ENCODE results near the gene C5orf46. TPM values are rescaled to one million over a fixed set of nuclear protein-coding genes. Genes with fewer than 3 reads are reported as not detected.

C5orf46 gene
- total and polyA plus RNA-seq, 2 donors (not counting 1 experiment from before 2014, with no cell fraction given) = not detected

GRCh38 chr5:147854894-147855773 lies 51.2 kb downstream of the C5orf46 start:
- 93% methylated on average over 7 of the region's 11 CpGs for WGBS (ENCODE audit: insufficient coverage)
- no peaks in the 10 kb centered on the region for H3K9me3 Mint-ChIP-seq (ENCODE audit: insufficient read depth)
- no peaks in the 10 kb centered on the region for H3K4me1 ChIP-seq (ENCODE audit: control insufficient read depth in 2 of 2, insufficient read depth in 2 of 2, low read length in 2 of 2)
- H3K27ac ChIP-seq (ENCODE audit: low read length in 2 of 2) = no peak overlapping the region
- TF ChIP-seq CTCF (IDR thresholded peaks at IDR 0.05) (no peak), EZH2 (IDR thresholded peaks at IDR 0.05; ENCODE audit: borderline replicate concordance, insufficient read depth, low read depth, low read length, poor library complexity, severe bottlenecking) (no peak)
- H3K36me3 ChIP-seq (replicated peaks in 1 of 2; ENCODE audit: control extremely low read depth in 1 of 2, control insufficient read depth in 1 of 2, extremely low read depth in 1 of 2, insufficient read depth in 2 of 2, low read length in 1 of 2) = no peaks in the 10 kb centered on the region
- no peaks in the 10 kb centered on the region for H3K4me1 Mint-ChIP-seq
- ChIA-PET CTCF (interaction anchor here (0.5 to 2.2 kb wide), 6 partner anchors 10 to 1260 kb away, joined by 3 to 7 read pairs (median 3); no protein-coding TSS in a partner anchor), POLR2A (no interaction called here)
- ATAC-seq (ENCODE audit: low read depth) = no peak
- H3K4me3 Mint-ChIP-seq = no peak overlapping the region
- no peak overlapping the region for H3K27ac Mint-ChIP-seq
- intact Hi-C loops (cut with micrococcal nuclease) = loop anchor here (5.0 kb wide), 1 partner anchor 1182 kb away; no protein-coding TSS in a partner anchor
- no peaks in the 10 kb centered on the region for H3K79me2 ChIP-seq (ENCODE audit: control insufficient read depth, insufficient read depth, low read length)
- H4K20me1 ChIP-seq (ENCODE audit: control insufficient read depth, insufficient read depth, low read length, poor library complexity, severe bottlenecking) = no peaks in the 10 kb centered on the region
- no peaks in the 10 kb centered on the region for H3K9me3 ChIP-seq (ENCODE audit: control extremely low read depth in 1 of 3, control insufficient read depth in 2 of 3, insufficient read depth in 1 of 3, low read length in 2 of 3)
- H3K4me2 ChIP-seq (replicated peaks; ENCODE audit: low read depth, low read length, poor library complexity, severe bottlenecking) = no peak overlapping the region
- no peak overlapping the region for H3K4me3 ChIP-seq (ENCODE audit: control extremely low read depth in 1 of 5, extremely low read depth in 1 of 5, insufficient read depth in 1 of 5, low read depth in 2 of 5, low read length in 4 of 5)
- H2AFZ ChIP-seq (ENCODE audit: insufficient read depth, low read depth, low read length, poor library complexity, severe bottlenecking) = no peak overlapping the region
- peaks cover 27% of the 10 kb centered on the region for H3K27me3 Mint-ChIP-seq
- DNase-seq = no peak
- no peak overlapping the region for H3K9ac ChIP-seq (ENCODE audit: low read length)
- no peaks in the 10 kb centered on the region for H3K27me3 ChIP-seq (replicated peaks in 1 of 4; ENCODE audit: control extremely low read depth in 1 of 4, control insufficient read depth in 3 of 4, insufficient read depth in 4 of 4, low read length in 3 of 4)

- ATAC-seq (ENCODE audit: low read depth) = no peak
- no peak overlapping the region for H3K27ac Mint-ChIP-seq
- no peak overlapping the region for H3K4me3 Mint-ChIP-seq
- H3K9ac ChIP-seq (ENCODE audit: low read length) = no peak overlapping the region
- no peaks in the 10 kb centered on the region for H4K20me1 ChIP-seq (ENCODE audit: control insufficient read depth, insufficient read depth, low read length, poor library complexity, severe bottlenecking)
- H3K9me3 Mint-ChIP-seq (ENCODE audit: insufficient read depth) = no peaks in the 10 kb centered on the region
- no peak for DNase-seq
- peaks cover 27% of the 10 kb centered on the region for H3K27me3 Mint-ChIP-seq
- no peak for TF ChIP-seq CTCF (IDR thresholded peaks at IDR 0.05)
- TF ChIP-seq EZH2 (IDR thresholded peaks at IDR 0.05; ENCODE audit: borderline replicate concordance, insufficient read depth, low read depth, low read length, poor library complexity, severe bottlenecking) = no peak
- intact Hi-C loops (cut with micrococcal nuclease) = no loop called here
- H3K4me1 ChIP-seq (ENCODE audit: control insufficient read depth in 2 of 2, insufficient read depth in 2 of 2, low read length in 2 of 2) = no peaks in the 10 kb centered on the region
- 68% methylated on average over 3 of the region's 3 CpGs for WGBS (ENCODE audit: insufficient coverage)
- no peak overlapping the region for H3K4me3 ChIP-seq (ENCODE audit: control extremely low read depth in 1 of 5, extremely low read depth in 1 of 5, insufficient read depth in 1 of 5, low read depth in 2 of 5, low read length in 4 of 5)
- no peaks in the 10 kb centered on the region for H3K36me3 ChIP-seq (replicated peaks in 1 of 2; ENCODE audit: control extremely low read depth in 1 of 2, control insufficient read depth in 1 of 2, extremely low read depth in 1 of 2, insufficient read depth in 2 of 2, low read length in 1 of 2)
- ChIA-PET CTCF (interaction anchor here (0.7 to 1.6 kb wide), 4 partner anchors 9 to 1261 kb away, joined by 3 to 7 read pairs (median 3); no protein-coding TSS in a partner anchor), POLR2A (no interaction called here)
- no peaks in the 10 kb centered on the region for H3K27me3 ChIP-seq (replicated peaks in 1 of 4; ENCODE audit: control extremely low read depth in 1 of 4, control insufficient read depth in 3 of 4, insufficient read depth in 4 of 4, low read length in 3 of 4)
- H3K9me3 ChIP-seq (ENCODE audit: control extremely low read depth in 1 of 3, control insufficient read depth in 2 of 3, insufficient read depth in 1 of 3, low read length in 2 of 3) = no peaks in the 10 kb centered on the region
- no peaks in the 10 kb centered on the region for H3K79me2 ChIP-seq (ENCODE audit: control insufficient read depth, insufficient read depth, low read length)
- H3K27ac ChIP-seq (ENCODE audit: low read length in 2 of 2) = no peak overlapping the region
- no peak overlapping the region for H3K4me2 ChIP-seq (replicated peaks; ENCODE audit: low read depth, low read length, poor library complexity, severe bottlenecking)
- H2AFZ ChIP-seq (ENCODE audit: insufficient read depth, low read depth, low read length, poor library complexity, severe bottlenecking) = no peak overlapping the region
- H3K4me1 Mint-ChIP-seq = no peaks in the 10 kb centered on the region
Measured at GRCh38 chr5:147854331-147854730, 52.0 kb downstream of the C5orf46 start.

All from B cell (primary cell).